HEK293 (cell line): ENCODE results near the gene OAF.

ENCODE experiments used
- CTCF ChIA-PET: fragments of 350-600 bp; formaldehyde crosslinking; extraction: SDS; loops from one replicate; lab custom pipeline; 2021; ENCODE audit warnings: antibody characterized with exemption; lab: Yijun Ruan, JAX
- POLR2A ChIA-PET: fragments of 300-600 bp; formaldehyde crosslinking; extraction: SDS; loops from one replicate; lab custom pipeline; 2020; ENCODE audit warnings: antibody characterized with exemption, inconsistent platforms; lab: Yijun Ruan, JAX
- H3K27ac ChIP-seq: fragments of 200-500 bp; sonication (Bioruptor generic); 2 replicates; pipeline ENCODE4 v1.5.1; 2014; ENCODE audit warnings: low read depth, low read length, control low read depth, inconsistent platforms; ENCODE audit errors: extremely low read depth
- H3K36me3 ChIP-seq, 2 experiments: fragments of 200-500 bp in 1 of 2; sonication (Bioruptor generic) in 1 of 2; 1 replicate in 1 of 2; 2 replicates in 1 of 2; pipeline ENCODE4 v1.5.1; 2014 to 2017; ENCODE audit warnings: inconsistent platforms in 2 of 2, low read length in 2 of 2; ENCODE audit not compliant: control insufficient read depth in 2 of 2, insufficient read depth in 1 of 2
- H3K4me1 ChIP-seq: fragments of 200-500 bp; sonication (Bioruptor generic); 2 replicates; pipeline ENCODE4 v1.5.1; 2014; ENCODE audit warnings: mild to moderate bottlenecking, low read length, inconsistent platforms; ENCODE audit not compliant: control insufficient read depth, insufficient read depth
- H3K4me3 ChIP-seq: 2 replicates; pipeline ENCODE4 v1.5.1; 2011; ENCODE audit warnings: low read depth, mild to moderate bottlenecking, control low read depth, low read length, moderate library complexity
- H3K9me3 ChIP-seq: fragments of 200-500 bp; sonication (Bioruptor generic); 2 replicates; pipeline ENCODE4 v1.5.1; 2014; ENCODE audit warnings: low read depth, low read length, inconsistent platforms; ENCODE audit not compliant: control insufficient read depth, insufficient read depth
- HOXC10 ChIP-seq: sonication (generic); formaldehyde crosslinking; IDR thresholded peaks from 2 replicates; pipeline ENCODE4 v1.8.1; 2023; ENCODE audit warnings: mild to moderate bottlenecking, missing genetic modification reagents
- KLF9 ChIP-seq: fragments of 450-650 bp; formaldehyde crosslinking; IDR thresholded peaks from 2 replicates; pipeline ENCODE4 v1.5.1; 2016; ENCODE audit warnings: missing biosample characterization, missing genetic modification characterization, low read depth
- SALL2 ChIP-seq: fragments of 450-650 bp; formaldehyde crosslinking; IDR thresholded peaks from 2 replicates; pipeline ENCODE4 v1.5.0; 2017; ENCODE audit warnings: missing biosample characterization, mild to moderate bottlenecking, missing genetic modification characterization, borderline replicate concordance
- SP3 ChIP-seq: fragments of 450-650 bp; formaldehyde crosslinking; IDR thresholded peaks from 2 replicates; pipeline ENCODE4 v1.5.1; 2016; ENCODE audit warnings: missing biosample characterization, missing genetic modification characterization
- SP7 ChIP-seq: fragments of 450-650 bp; formaldehyde crosslinking; IDR thresholded peaks from 2 replicates; pipeline ENCODE4 v1.5.1; 2016; ENCODE audit warnings: missing biosample characterization, missing genetic modification characterization
- TRIM28 ChIP-seq: IDR thresholded peaks from 2 replicates; pipeline ENCODE4 v1.6.1; 2011; ENCODE audit warnings: low read length, control low read depth, borderline replicate concordance
- YY2 ChIP-seq: fragments of 450-650 bp; formaldehyde crosslinking; IDR thresholded peaks from 2 replicates; pipeline ENCODE4 v1.5.1; 2016; ENCODE audit warnings: missing biosample characterization, missing genetic modification characterization
- ZBTB17 ChIP-seq: fragments of 450-650 bp; formaldehyde crosslinking; IDR thresholded peaks from 2 replicates; pipeline ENCODE4 v1.5.1; 2016; ENCODE audit warnings: missing biosample characterization, missing genetic modification characterization
- ZBTB44 ChIP-seq: fragments of 450-650 bp; IDR thresholded peaks from 2 replicates; pipeline ENCODE4 v1.5.1; 2018; ENCODE audit warnings: missing biosample characterization, mild to moderate bottlenecking, missing genetic modification characterization
- ZBTB7A ChIP-seq: fragments of 450-650 bp; formaldehyde crosslinking; IDR thresholded peaks from 2 replicates; pipeline ENCODE4 v1.5.1; 2016; ENCODE audit warnings: low read depth, missing biosample characterization, missing genetic modification characterization
- ZFP3 ChIP-seq: fragments of 450-650 bp; formaldehyde crosslinking; IDR thresholded peaks from 2 replicates; pipeline ENCODE4 v1.5.1; 2016; ENCODE audit warnings: low read depth, missing biosample characterization, missing genetic modification characterization
- ZNF112 ChIP-seq: fragments of 450-650 bp; formaldehyde crosslinking; IDR thresholded peaks from 2 replicates; pipeline ENCODE4 v1.5.0; 2017; ENCODE audit warnings: missing biosample characterization, missing genetic modification characterization
- ZNF155 ChIP-seq: fragments of 450-650 bp; formaldehyde crosslinking; IDR thresholded peaks from 2 replicates; pipeline ENCODE4 v1.5.1; 2016; ENCODE audit warnings: missing biosample characterization, missing genetic modification characterization
- ZNF239 ChIP-seq: fragments of 450-650 bp; formaldehyde crosslinking; IDR thresholded peaks from 2 replicates; pipeline ENCODE4 v1.5.1; 2016; ENCODE audit warnings: missing biosample characterization, missing genetic modification characterization
- ZNF350 ChIP-seq: fragments of 450-650 bp; formaldehyde crosslinking; IDR thresholded peaks from 2 replicates; pipeline ENCODE4 v1.5.0; 2017; ENCODE audit warnings: missing biosample characterization, mild to moderate bottlenecking, missing genetic modification characterization
- ZNF473 ChIP-seq: fragments of 450-650 bp; formaldehyde crosslinking; IDR thresholded peaks from 2 replicates; pipeline ENCODE4 v1.5.1; 2017; ENCODE audit warnings: missing biosample characterization, missing genetic modification characterization
- ZNF529 ChIP-seq: fragments of 450-650 bp; formaldehyde crosslinking; IDR thresholded peaks from 2 replicates; pipeline ENCODE4 v1.5.1; 2017; ENCODE audit warnings: missing genetic modification characterization, missing biosample characterization; ENCODE audit not compliant: insufficient replicate concordance
- ZNF610 ChIP-seq: fragments of 450-650 bp; formaldehyde crosslinking; IDR thresholded peaks from 2 replicates; pipeline ENCODE4 v1.5.1; 2016; ENCODE audit warnings: missing biosample characterization, missing genetic modification characterization, borderline replicate concordance
- ZNF785 ChIP-seq: fragments of 450-650 bp; formaldehyde crosslinking; IDR thresholded peaks from 2 replicates; pipeline ENCODE4 v1.5.1; 2016; ENCODE audit warnings: missing biosample characterization, missing genetic modification characterization
- ZNF837 ChIP-seq: fragments of 450-650 bp; formaldehyde crosslinking; IDR thresholded peaks from 2 replicates; pipeline ENCODE4 v1.5.1; 2016; ENCODE audit warnings: missing biosample characterization, missing genetic modification characterization
- TF ChIP-seq, protein P1 (sequence below): fragments of 450-650 bp; IDR thresholded peaks from 2 replicates; pipeline ENCODE4 v1.5.1; 2018; ENCODE audit warnings: missing biosample characterization, missing genetic modification characterization
- TF ChIP-seq, protein P2 (sequence below): fragments of 450-650 bp; formaldehyde crosslinking; IDR thresholded peaks from 2 replicates; pipeline ENCODE4 v1.5.1; 2016; ENCODE audit warnings: missing biosample characterization, missing genetic modification characterization, low read depth
- TF ChIP-seq, protein P3 (sequence below): fragments of 450-650 bp; formaldehyde crosslinking; IDR thresholded peaks from 2 replicates; pipeline ENCODE4 v1.5.1; 2016; ENCODE audit warnings: missing biosample characterization, missing genetic modification characterization
- TF ChIP-seq, protein P4 (sequence below): fragments of 450-650 bp; formaldehyde crosslinking; IDR thresholded peaks from 2 replicates; pipeline ENCODE4 v1.5.1; 2016; ENCODE audit warnings: missing biosample characterization, missing genetic modification characterization

OAF gene

GRCh38 chr11:120174866-120175265, 36.0 kb upstream of the OAF start:
- TF ChIP-seq ZBTB7A (tag by site-specific recombination) (no peak), ZNF529 (no peak), ZNF112 (tag by site-specific recombination) (no peak), ZNF785 (tag by site-specific recombination) (no peak), SP3 (tag by site-specific recombination) (no peak), SALL2 (tag by site-specific recombination) (no peak), ZFP3 (tag by site-specific recombination) (no peak), SP7 (no peak), ZNF473 (tag by site-specific recombination) (no peak), ZNF239 (tag by site-specific recombination) (no peak), ZNF155 (tag by site-specific recombination) (no peak), ZNF837 (no peak), ZNF610 (tag by site-specific recombination) (no peak), ZBTB17 (tag by site-specific recombination) (no peak)
- TF ChIP-seq, protein P1, sequence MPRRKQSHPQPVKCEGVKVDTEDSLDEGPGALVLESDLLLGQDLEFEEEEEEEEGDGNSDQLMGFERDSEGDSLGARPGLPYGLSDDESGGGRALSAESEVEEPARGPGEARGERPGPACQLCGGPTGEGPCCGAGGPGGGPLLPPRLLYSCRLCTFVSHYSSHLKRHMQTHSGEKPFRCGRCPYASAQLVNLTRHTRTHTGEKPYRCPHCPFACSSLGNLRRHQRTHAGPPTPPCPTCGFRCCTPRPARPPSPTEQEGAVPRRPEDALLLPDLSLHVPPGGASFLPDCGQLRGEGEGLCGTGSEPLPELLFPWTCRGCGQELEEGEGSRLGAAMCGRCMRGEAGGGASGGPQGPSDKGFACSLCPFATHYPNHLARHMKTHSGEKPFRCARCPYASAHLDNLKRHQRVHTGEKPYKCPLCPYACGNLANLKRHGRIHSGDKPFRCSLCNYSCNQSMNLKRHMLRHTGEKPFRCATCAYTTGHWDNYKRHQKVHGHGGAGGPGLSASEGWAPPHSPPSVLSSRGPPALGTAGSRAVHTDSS (tag by site-specific recombination) = no peak
- TF ChIP-seq, protein P2, sequence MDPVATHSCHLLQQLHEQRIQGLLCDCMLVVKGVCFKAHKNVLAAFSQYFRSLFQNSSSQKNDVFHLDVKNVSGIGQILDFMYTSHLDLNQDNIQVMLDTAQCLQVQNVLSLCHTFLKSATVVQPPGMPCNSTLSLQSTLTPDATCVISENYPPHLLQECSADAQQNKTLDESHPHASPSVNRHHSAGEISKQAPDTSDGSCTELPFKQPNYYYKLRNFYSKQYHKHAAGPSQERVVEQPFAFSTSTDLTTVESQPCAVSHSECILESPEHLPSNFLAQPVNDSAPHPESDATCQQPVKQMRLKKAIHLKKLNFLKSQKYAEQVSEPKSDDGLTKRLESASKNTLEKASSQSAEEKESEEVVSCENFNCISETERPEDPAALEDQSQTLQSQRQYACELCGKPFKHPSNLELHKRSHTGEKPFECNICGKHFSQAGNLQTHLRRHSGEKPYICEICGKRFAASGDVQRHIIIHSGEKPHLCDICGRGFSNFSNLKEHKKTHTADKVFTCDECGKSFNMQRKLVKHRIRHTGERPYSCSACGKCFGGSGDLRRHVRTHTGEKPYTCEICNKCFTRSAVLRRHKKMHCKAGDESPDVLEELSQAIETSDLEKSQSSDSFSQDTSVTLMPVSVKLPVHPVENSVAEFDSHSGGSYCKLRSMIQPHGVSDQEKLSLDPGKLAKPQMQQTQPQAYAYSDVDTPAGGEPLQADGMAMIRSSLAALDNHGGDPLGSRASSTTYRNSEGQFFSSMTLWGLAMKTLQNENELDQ (tag by site-specific recombination) = no peak
- Histone ChIP-seq H3K9me3 (no peaks in the 10 kb centered on the region), H3K27ac (no peak overlapping the region), H3K4me1 (no peaks in the 10 kb centered on the region), H3K4me3 (no peak overlapping the region), H3K36me3 (no peaks in the 10 kb centered on the region)
- CTCF ChIA-PET = interaction anchor here (0.6 to 7.0 kb wide), 6 partner anchors 15 to 761 kb away, joined by 3 to 103 read pairs (median 4); no protein-coding TSS in a partner anchor
- POLR2A ChIA-PET = no interaction called here

DNA sequence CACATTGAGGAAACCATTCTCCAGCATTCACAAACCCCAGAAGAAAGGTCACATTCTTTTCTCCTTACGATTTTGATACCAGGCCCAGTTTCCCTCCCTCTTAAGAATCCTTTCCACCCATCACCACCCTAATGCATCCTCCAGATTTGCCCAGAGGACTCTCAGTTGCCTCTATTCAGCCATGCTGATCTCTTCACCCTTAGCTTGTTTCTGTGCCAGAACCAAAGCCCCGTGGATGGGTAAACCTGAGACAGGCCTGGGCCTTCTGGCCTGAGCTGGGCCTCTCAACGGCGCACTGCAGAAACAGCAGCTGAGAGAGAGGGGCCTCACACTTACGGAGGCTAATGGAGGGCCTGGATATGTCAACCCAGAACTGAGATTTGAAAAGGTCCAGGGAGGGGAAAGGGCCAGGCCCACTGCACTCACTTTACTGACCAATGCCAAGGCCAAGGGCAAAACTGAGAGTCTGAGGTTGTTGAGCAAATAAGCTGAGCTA, 32.2 kb upstream of the OAF start:
- H3K27ac ChIP-seq = no peak overlapping the region
- no peaks in the 10 kb centered on the region for H3K36me3 ChIP-seq
- CTCF ChIA-PET = interaction anchor here (0.8 to 4.6 kb wide), 6 partner anchors 9 to 124 kb away, joined by 3 to 33 read pairs (median 4); no protein-coding TSS in a partner anchor
- POLR2A ChIA-PET = no interaction called here
- no peaks in the 10 kb centered on the region for H3K9me3 ChIP-seq
- no peak overlapping the region for H3K4me3 ChIP-seq
- H3K4me1 ChIP-seq = no peaks in the 10 kb centered on the region
- TF ChIP-seq TRIM28 = no peak
- TF ChIP-seq HOXC10 (CRISPR knock-in tag) = no peak
- TF ChIP-seq, protein P3, sequence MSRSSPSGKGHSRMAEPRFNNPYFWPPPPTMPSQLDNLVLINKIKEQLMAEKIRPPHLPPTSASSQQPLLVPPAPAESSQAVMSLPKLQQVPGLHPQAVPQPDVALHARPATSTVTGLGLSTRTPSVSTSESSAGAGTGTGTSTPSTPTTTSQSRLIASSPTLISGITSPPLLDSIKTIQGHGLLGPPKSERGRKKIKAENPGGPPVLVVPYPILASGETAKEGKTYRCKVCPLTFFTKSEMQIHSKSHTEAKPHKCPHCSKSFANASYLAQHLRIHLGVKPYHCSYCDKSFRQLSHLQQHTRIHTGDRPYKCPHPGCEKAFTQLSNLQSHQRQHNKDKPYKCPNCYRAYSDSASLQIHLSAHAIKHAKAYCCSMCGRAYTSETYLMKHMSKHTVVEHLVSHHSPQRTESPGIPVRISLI (tag by site-specific recombination) = no peak
- no peak for TF ChIP-seq ZBTB44 (tag by site-specific recombination)
- TF ChIP-seq ZNF350 (tag by site-specific recombination) = no peak
- TF ChIP-seq YY2 (tag by site-specific recombination) = no peak
- TF ChIP-seq, protein P4, sequence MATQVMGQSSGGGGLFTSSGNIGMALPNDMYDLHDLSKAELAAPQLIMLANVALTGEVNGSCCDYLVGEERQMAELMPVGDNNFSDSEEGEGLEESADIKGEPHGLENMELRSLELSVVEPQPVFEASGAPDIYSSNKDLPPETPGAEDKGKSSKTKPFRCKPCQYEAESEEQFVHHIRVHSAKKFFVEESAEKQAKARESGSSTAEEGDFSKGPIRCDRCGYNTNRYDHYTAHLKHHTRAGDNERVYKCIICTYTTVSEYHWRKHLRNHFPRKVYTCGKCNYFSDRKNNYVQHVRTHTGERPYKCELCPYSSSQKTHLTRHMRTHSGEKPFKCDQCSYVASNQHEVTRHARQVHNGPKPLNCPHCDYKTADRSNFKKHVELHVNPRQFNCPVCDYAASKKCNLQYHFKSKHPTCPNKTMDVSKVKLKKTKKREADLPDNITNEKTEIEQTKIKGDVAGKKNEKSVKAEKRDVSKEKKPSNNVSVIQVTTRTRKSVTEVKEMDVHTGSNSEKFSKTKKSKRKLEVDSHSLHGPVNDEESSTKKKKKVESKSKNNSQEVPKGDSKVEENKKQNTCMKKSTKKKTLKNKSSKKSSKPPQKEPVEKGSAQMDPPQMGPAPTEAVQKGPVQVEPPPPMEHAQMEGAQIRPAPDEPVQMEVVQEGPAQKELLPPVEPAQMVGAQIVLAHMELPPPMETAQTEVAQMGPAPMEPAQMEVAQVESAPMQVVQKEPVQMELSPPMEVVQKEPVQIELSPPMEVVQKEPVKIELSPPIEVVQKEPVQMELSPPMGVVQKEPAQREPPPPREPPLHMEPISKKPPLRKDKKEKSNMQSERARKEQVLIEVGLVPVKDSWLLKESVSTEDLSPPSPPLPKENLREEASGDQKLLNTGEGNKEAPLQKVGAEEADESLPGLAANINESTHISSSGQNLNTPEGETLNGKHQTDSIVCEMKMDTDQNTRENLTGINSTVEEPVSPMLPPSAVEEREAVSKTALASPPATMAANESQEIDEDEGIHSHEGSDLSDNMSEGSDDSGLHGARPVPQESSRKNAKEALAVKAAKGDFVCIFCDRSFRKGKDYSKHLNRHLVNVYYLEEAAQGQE (tag by site-specific recombination) = no peak
- no peak for TF ChIP-seq KLF9 (tag by site-specific recombination)
